ENCODE measurements around the gene HAND1. TPM values are rescaled to one million over a fixed set of nuclear protein-coding genes. Genes with fewer than 3 reads are reported as not detected.

The HAND1 gene
- total RNA-seq, 1 donor from 2014 or later = 0.21 TPM

GRCh38 chr5:154456540-154456939 is 21.5 kb downstream of the HAND1 start:
- intact Hi-C loops (cut with DNase I) = no loop called here
- no peaks in the 10 kb centered on the region for H3K9me3 ChIP-seq
- ATAC-seq (no peak), DNase-seq (no peak)
- no peak overlapping the region for H3K4me3 ChIP-seq
- no peaks in the 10 kb centered on the region for H3K27me3 ChIP-seq (ENCODE audit: low read depth)
- peaks cover 91% of the 10 kb centered on the region for H3K36me3 ChIP-seq
- no peak for TF ChIP-seq CTCF (IDR thresholded peaks at IDR 0.05)
- H3K4me1 ChIP-seq = no peaks in the 10 kb centered on the region
- no peak overlapping the region for H3K27ac ChIP-seq

- intact Hi-C loops (cut with DNase I) = no loop called here
- no peaks in the 10 kb centered on the region for H3K4me1 ChIP-seq
- no peak overlapping the region for H3K27ac ChIP-seq
- no peak for ATAC-seq
- DNase-seq = no peak
- TF ChIP-seq CTCF (IDR thresholded peaks at IDR 0.05) = no peak
- H3K9me3 ChIP-seq = no peaks in the 10 kb centered on the region
- H3K27me3 ChIP-seq (ENCODE audit: low read depth) = no peaks in the 10 kb centered on the region
- peaks cover 91% of the 10 kb centered on the region for H3K36me3 ChIP-seq
- H3K4me3 ChIP-seq = no peak overlapping the region
These were observed 22.4 kb downstream of the HAND1 start for GRCh38 chr5:154455585-154455984.

- H3K36me3 ChIP-seq = peaks cover 61% of the 10 kb centered on the region
- H3K27me3 ChIP-seq (ENCODE audit: low read depth) = no peaks in the 10 kb centered on the region
- DNase-seq (no peak), ATAC-seq (no peak)
- intact Hi-C loops (cut with DNase I) = no loop called here
- no peak overlapping the region for H3K27ac ChIP-seq
- H3K9me3 ChIP-seq = no peaks in the 10 kb centered on the region
- peaks cover 29% of the 10 kb centered on the region for H3K4me1 ChIP-seq
- no peak overlapping the region for H3K4me3 ChIP-seq
- TF ChIP-seq CTCF (IDR thresholded peaks at IDR 0.05) = no peak
These were observed 26.1 kb downstream of the HAND1 start for GRCh38 chr5:154451957-154452356.

- Histone ChIP-seq H3K9me3 (no peaks in the 10 kb centered on the region), H3K27me3 (ENCODE audit: low read depth) (no peaks in the 10 kb centered on the region), H3K4me1 (peaks cover 33% of the 10 kb centered on the region), H3K4me3 (no peak overlapping the region), H3K36me3 (peaks cover 39% of the 10 kb centered on the region), H3K27ac (no peak overlapping the region)
- TF ChIP-seq CTCF (IDR thresholded peaks at IDR 0.05) = no peak
- no peak for DNase-seq
- no peak for ATAC-seq
- intact Hi-C loops (cut with DNase I) = no loop called here
These were observed 28.2 kb downstream of the HAND1 start for GRCh38 chr5:154449786-154450185.

GRCh38 chr5:154447089-154447725 is 30.8 kb downstream of the HAND1 start:
- no peak for DNase-seq
- ATAC-seq = no peak
- H3K9me3 ChIP-seq = no peaks in the 10 kb centered on the region
- no peak for TF ChIP-seq CTCF (IDR thresholded peaks at IDR 0.05)
- H3K27me3 ChIP-seq (ENCODE audit: low read depth) = no peaks in the 10 kb centered on the region
- intact Hi-C loops (cut with DNase I) = no loop called here
- H3K36me3 ChIP-seq = peaks cover 20% of the 10 kb centered on the region
- H3K27ac ChIP-seq = peak overlapping the region; percentile 90
- peak overlapping the region; percentile 78 for H3K4me3 ChIP-seq
- peaks cover 41% of the 10 kb centered on the region for H3K4me1 ChIP-seq
